Upper lobe of left lung (tissue), 6 donors: ENCODE measurements around the gene ZNF385B. TPM values are rescaled to one million over a fixed set of nuclear protein-coding genes. Genes with fewer than 3 reads are reported as not detected.
A peak's percentile ranks its signal among the peaks of the same experiment; 100 is the strongest.

Experiments
- ATAC-seq, 2 donors: fragments of 200-7000 bp; cut with Tn5 transposase; one replicate each; pipeline ENCODE4 v1.9.1; 2022; ENCODE audit warnings: mild to moderate bottlenecking in 2 of 2, moderate library complexity in 2 of 2; ENCODE audit not compliant: low FRiP score in 2 of 2
- DNase-seq, 2 donors: peaks; one replicate each; pipeline ENCODE4 v3.0.0-alpha.2; 2019 to 2020
- H3K27ac ChIP-seq, 4 donors: fragments of 200-600 bp; sonication (generic); one replicate each; pipeline ENCODE4 v1.5.1; 2016 to 2019
- H3K27me3 ChIP-seq, 4 donors: fragments of 200-600 bp; sonication (generic); one replicate each; pipeline ENCODE4 v1.5.1; 2017 to 2019
- H3K36me3 ChIP-seq, 4 donors: fragments of 200-600 bp; sonication (generic); one replicate each; pipeline ENCODE4 v1.5.1; 2016 to 2019
- H3K4me1 ChIP-seq, 4 donors: fragments of 200-600 bp; sonication (generic); one replicate each; pipeline ENCODE4 v1.5.1; 2018 to 2019
- H3K4me3 ChIP-seq, 4 donors: fragments of 200-600 bp; sonication (generic); one replicate each; pipeline ENCODE4 v1.5.1; 2017 to 2019; ENCODE audit warnings: mild to moderate bottlenecking in 2 of 4, moderate library complexity in 1 of 4
- H3K9me3 ChIP-seq, 4 donors: fragments of 200-600 bp; sonication (generic); one replicate each; pipeline ENCODE4 v1.5.1; 2018 to 2019
- CTCF ChIP-seq, 6 experiments: fragments of 450-650 bp in 4 of 6; fragments of 200-600 bp in 2 of 6; sonication (generic) in 2 of 6; IDR thresholded peaks; one replicate each; pipeline ENCODE4 v1.5.1; 2016 to 2019; ENCODE audit warnings: antibody characterized with exemption in 6 of 6
- EP300 ChIP-seq, 4 donors: sonication (generic); formaldehyde crosslinking; IDR thresholded peaks; one replicate each; pipeline ENCODE4 v1.5.1; 2017; ENCODE audit warnings: antibody characterized with exemption in 4 of 4, control low read depth in 2 of 4
- POLR2A ChIP-seq, 4 donors: fragments of 450-650 bp; IDR thresholded peaks; one replicate each; pipeline ENCODE4 v1.5.1; 2016 to 2017; ENCODE audit warnings: antibody characterized with exemption in 4 of 4, mild to moderate bottlenecking in 2 of 4
- POLR2AphosphoS5 ChIP-seq, 2 donors: sonication (generic); formaldehyde crosslinking; IDR thresholded peaks; one replicate each; pipeline ENCODE4 v1.5.1; 2017; ENCODE audit warnings: antibody characterized with exemption in 2 of 2
- WGBS, 2 donors: methylation state at CpG; one replicate each; pipeline ENCODE4 v1.1.5; 2017 to 2018; 5-methylcytosine and 5-hydroxymethylcytosine counted together
- total RNA-seq, 6 donors: library from RNA; depleted of rRNA in 4 of 6; stranded (reverse); fragments of >200 nt in 4 of 6; gene quantifications; one replicate each; pipeline versions ENCODE4 v1.1.0 to v1.2.1, GENCODE V29; 2016 to 2021
- donor health status: DM: no; HTN: no; CAD: no; lungs with moderate emphysema.
- donor health status: DM: no; HTN: yes; CAD: no; lungs with severe emphysema.

Gene ZNF385B
- total RNA-seq, 6 donors from 2014 or later, result 22.1 to 93.5 (median 40.2) TPM

GRCh38 chr2:179862898-179863458 is 1.6 kb upstream of the ZNF385B start:
- no peaks in the 10 kb centered on the region for H3K9me3 ChIP-seq
- ATAC-seq (no peak), DNase-seq (no peak)
- TF ChIP-seq CTCF (IDR thresholded peaks at IDR 0.05), result no peak
- TF ChIP-seq POLR2AphosphoS5 (IDR thresholded peaks at IDR 0.05), result no peak
- no peak for TF ChIP-seq EP300 (IDR thresholded peaks at IDR 0.05)
- no peak for TF ChIP-seq POLR2A (IDR thresholded peaks at IDR 0.05)
- no peaks in the 10 kb centered on the region for H3K36me3 ChIP-seq
- H3K4me3 ChIP-seq, result no peak overlapping the region
- peaks cover 0 to 12% (median 0%) of the 10 kb centered on the region in 4 donors for H3K27me3 ChIP-seq
- peaks cover 0 to 20% (median 10%) of the 10 kb centered on the region in 4 donors for H3K4me1 ChIP-seq
- WGBS, 2 donors, result 57 to 67% methylated on average over 6 of the region's 6 CpGs
- no peak overlapping the region for H3K27ac ChIP-seq

GRCh38 chr2:179861027-179861415 is 391 bp downstream of the ZNF385B start:
- WGBS, 2 donors, result 0% methylated on average over 4 to 5 of the region's 52 CpGs
- no peaks in the 10 kb centered on the region for H3K36me3 ChIP-seq
- H3K9me3 ChIP-seq, result no peaks in the 10 kb centered on the region
- TF ChIP-seq EP300 (IDR thresholded peaks at IDR 0.05) (no peak), CTCF (IDR thresholded peaks at IDR 0.05) (no peak)
- DNase-seq (peak in 1 of 2 donors; percentile 85), ATAC-seq (peak; percentile 34 to 55)
- peaks cover 0 to 20% (median 10%) of the 10 kb centered on the region in 4 donors for H3K4me1 ChIP-seq
- H3K4me3 ChIP-seq, result peak overlapping the region; percentile 32 to 58 (median 50)
- H3K27ac ChIP-seq, result peak overlapping the region in 2 of 4 donors; percentile 31 to 34
- peaks cover 0 to 12% (median 0%) of the 10 kb centered on the region in 4 donors for H3K27me3 ChIP-seq

GRCh38 chr2:179860255-179861026 is 971 bp downstream of the ZNF385B start:
- no peaks in the 10 kb centered on the region for H3K9me3 ChIP-seq
- H3K36me3 ChIP-seq, result no peaks in the 10 kb centered on the region
- H3K27ac ChIP-seq, result peak overlapping the region in 3 of 4 donors; percentile 31 to 46 (median 34)
- peak in 1 of 2 donors; percentile 13 for DNase-seq
- H3K4me3 ChIP-seq, result peak overlapping the region; percentile 32 to 58 (median 50)
- peak; percentile 41 to 46 for ATAC-seq
- peaks cover 0 to 20% (median 10%) of the 10 kb centered on the region in 4 donors for H3K4me1 ChIP-seq
- no peak for TF ChIP-seq CTCF (IDR thresholded peaks at IDR 0.05)
- no peak for TF ChIP-seq POLR2A (IDR thresholded peaks at IDR 0.05)
- TF ChIP-seq EP300 (IDR thresholded peaks at IDR 0.05), result no peak
- no peak for TF ChIP-seq POLR2AphosphoS5 (IDR thresholded peaks at IDR 0.05)
- 3 to 4% methylated on average over 26 to 34 of the region's 34 CpGs for WGBS, 2 donors
- H3K27me3 ChIP-seq, result peaks cover 0 to 12% (median 0%) of the 10 kb centered on the region in 4 donors

GRCh38 chr2:179859523-179859922 is 1.9 kb downstream of the ZNF385B start:
- Histone ChIP-seq H3K36me3 (no peaks in the 10 kb centered on the region), H3K4me1 (peaks cover 0 to 20% (median 10%) of the 10 kb centered on the region in 4 donors), H3K9me3 (no peaks in the 10 kb centered on the region), H3K27me3 (peaks cover 0 to 12% (median 0%) of the 10 kb centered on the region in 4 donors), H3K4me3 (peak overlapping the region in 1 of 4 donors; percentile 58), H3K27ac (no peak overlapping the region)
- 83 to 86% methylated on average over 1 of the region's 1 CpG for WGBS, 2 donors
- no peak for DNase-seq
- ATAC-seq, result no peak
- no peak for TF ChIP-seq CTCF (IDR thresholded peaks at IDR 0.05)
- no peak for TF ChIP-seq POLR2AphosphoS5 (IDR thresholded peaks at IDR 0.05)
- TF ChIP-seq EP300 (IDR thresholded peaks at IDR 0.05), result no peak
- no peak for TF ChIP-seq POLR2A (IDR thresholded peaks at IDR 0.05)
